Kidney (tissue), 14 donors: ENCODE measurements around the gene ADAM8. TPM values are rescaled to one million over a fixed set of nuclear protein-coding genes. Genes with fewer than 3 reads are reported as not detected.

Experiments
- DNase-seq, 5 donors: peaks; one replicate each; pipeline ENCODE4 v3.0.0-alpha.2; 2013 to 2020
- FAIRE-seq: peaks from 2 replicates; lab custom pipeline; 2012; peaks lifted over from hg19 to GRCh38; lab: Jason Lieb, UNC
- H3K27ac ChIP-seq, 2 donors: one replicate each; pipeline ENCODE4 v1.7.0; 2013; ENCODE audit warnings: low read depth in 2 of 2, low read length in 2 of 2, inconsistent platforms in 1 of 2
- H3K27me3 ChIP-seq: one replicate; pipeline ENCODE4 v1.7.1; 2013; ENCODE audit warnings: low read length, inconsistent platforms; ENCODE audit not compliant: control insufficient read depth, insufficient read depth
- H3K36me3 ChIP-seq, 3 donors: one replicate each; pipeline versions ENCODE4 v1.7.0 to v1.7.1; 2013; ENCODE audit warnings: low read length in 3 of 3, control low read depth in 1 of 3, inconsistent platforms in 1 of 3; ENCODE audit not compliant: insufficient read depth in 3 of 3, control insufficient read depth in 2 of 3
- H3K4me1 ChIP-seq, 3 donors: one replicate each; pipeline versions ENCODE4 v1.7.0 to v1.7.1; 2013; ENCODE audit warnings: low read length in 3 of 3, inconsistent platforms in 1 of 3, low read depth in 1 of 3; ENCODE audit not compliant: control insufficient read depth in 2 of 3, insufficient read depth in 2 of 3
- H3K4me3 ChIP-seq, 3 donors: one replicate each; pipeline versions ENCODE4 v1.7.0 to v1.8.1; 2013; ENCODE audit warnings: low read length in 3 of 3, control low read depth in 1 of 3, inconsistent platforms in 1 of 3
- H3K9ac ChIP-seq, 3 donors: one replicate each; pipeline versions ENCODE4 v1.7.0 to v1.7.1; 2013; ENCODE audit warnings: low read length in 3 of 3, control low read depth in 1 of 3, inconsistent platforms in 1 of 3
- H3K9me3 ChIP-seq, 3 donors: one replicate each; pipeline versions ENCODE4 v1.7.0 to v1.7.1; 2013; ENCODE audit warnings: low read length in 3 of 3, control low read depth in 1 of 3, inconsistent platforms in 1 of 3; ENCODE audit not compliant: control insufficient read depth in 2 of 3, insufficient read depth in 1 of 3
- CTCF ChIP-seq: IDR thresholded peaks from 3 replicates; pipeline ENCODE4 v1.5.1; 2012; ENCODE audit warnings: mild to moderate bottlenecking, moderate library complexity, borderline replicate concordance; ENCODE audit not compliant: insufficient read depth; ENCODE audit errors: extremely low read depth
- intact Hi-C: fragments of 100-400 bp; cut with DNase I; formaldehyde crosslinking; loops from one replicate; pipeline ENCODE4 v1.11.1; 2022
- polyA plus RNA-seq: library from polyadenylated mRNA; stranded (reverse); fragments of 350-450 nt; fragmentation: Illumina TruSeq; extraction: RNeasy Lipid Tissue Mini Kit (QIAGEN cat#74804); gene quantifications from one replicate; pipeline ENCODE4 v1.2.3, GENCODE V29; 2014; ENCODE audit warnings: low read depth, low replicate concordance; ENCODE audit not compliant: insufficient read depth
- total RNA-seq: library from RNA; stranded (reverse); fragmentation: NEBNext Ultra II Directional; extraction: Animal tissue kit (Norgen Biotek cat#: 25700); gene quantifications from one replicate; pipeline ENCODE4 v1.2.1, GENCODE V29; 2021
- donor health status: control.
- donor health status: control.
- donor health status: control.
- donor health status: control.
- donor health status: control.
- donor health status: DM: yes; HTN: yes; CAD: no.
- donor health status: Normal renal cell carcinoma (clear cell type).

Gene ADAM8
- total and polyA plus RNA-seq, 2 donors from 2014 or later = 3.4 to 16.6 TPM

- Histone ChIP-seq H3K9me3 (no peaks in the 10 kb centered on the region), H3K27me3 (no peaks in the 10 kb centered on the region), H3K36me3 (no peaks in the 10 kb centered on the region), H3K4me3 (no peak overlapping the region), H3K4me1 (peaks cover 0 to 7% (median 0%) of the 10 kb centered on the region in 3 donors), H3K27ac (no peak overlapping the region), H3K9ac (no peak overlapping the region)
- TF ChIP-seq CTCF = no peak
- intact Hi-C loops = no loop called here
- DNase-seq (no peak), FAIRE-seq (no peak)
Observed at GRCh38 chr10:133254421-133255120, 22.1 kb downstream of the ADAM8 start.

- Histone ChIP-seq H3K9me3 (no peaks in the 10 kb centered on the region), H3K27me3 (no peaks in the 10 kb centered on the region), H3K27ac (no peak overlapping the region), H3K4me1 (peaks cover 0 to 7% (median 0%) of the 10 kb centered on the region in 3 donors), H3K9ac (no peak overlapping the region), H3K4me3 (no peak overlapping the region), H3K36me3 (no peaks in the 10 kb centered on the region)
- TF ChIP-seq CTCF = no peak
- intact Hi-C loops = no loop called here
- DNase-seq (no peak), FAIRE-seq (no peak)
Observed at GRCh38 chr10:133253361-133253955, 23.2 kb downstream of the ADAM8 start.

- no peak for DNase-seq
- no peaks in the 10 kb centered on the region for H3K9me3 ChIP-seq
- no peak overlapping the region for H3K4me3 ChIP-seq
- no peak overlapping the region for H3K27ac ChIP-seq
- no peaks in the 10 kb centered on the region for H3K36me3 ChIP-seq
- peaks cover 0 to 1% (median 0%) of the 10 kb centered on the region in 3 donors for H3K4me1 ChIP-seq
- no peak for FAIRE-seq
- H3K9ac ChIP-seq = no peak overlapping the region
- no peak for TF ChIP-seq CTCF
- intact Hi-C loops = no loop called here
- H3K27me3 ChIP-seq = no peaks in the 10 kb centered on the region
Observed at GRCh38 chr10:133252223-133252552, 24.5 kb downstream of the ADAM8 start.
